Esophagus squamous epithelium (tissue), 5 donors: ENCODE measurements around the gene TAAR9. TPM values are rescaled to one million over a fixed set of nuclear protein-coding genes. Genes with fewer than 3 reads are reported as not detected.

ENCODE experiments used
- DNase-seq: peaks from one replicate; lab custom pipeline; 2025; lab: John Stamatoyannopoulos, UW
- H3K27ac ChIP-seq, 4 donors: fragments of 200-600 bp; sonication (generic); one replicate each; pipeline ENCODE4 v1.5.1; 2016 to 2019; ENCODE audit warnings: mild to moderate bottlenecking in 1 of 4
- H3K27me3 ChIP-seq, 4 donors: fragments of 200-600 bp; sonication (generic); 1 replicate in 3 of 4; 2 replicates in 1 of 4; pipeline versions ENCODE4 v1.5.1 to v1.6.0; 2017 to 2021; ENCODE audit warnings: antibody characterized with exemption in 1 of 4
- H3K36me3 ChIP-seq, 3 donors: fragments of 200-600 bp; sonication (generic); one replicate each; pipeline ENCODE4 v1.5.1; 2016 to 2019
- H3K4me1 ChIP-seq, 3 donors: fragments of 200-600 bp; sonication (generic); one replicate each; pipeline ENCODE4 v1.5.1; 2017 to 2019
- H3K4me3 ChIP-seq, 4 donors: fragments of 200-600 bp; sonication (generic); 1 replicate in 3 of 4; 2 replicates in 1 of 4; pipeline ENCODE4 v1.5.1; 2016 to 2019; ENCODE audit warnings: mild to moderate bottlenecking in 2 of 4, moderate library complexity in 1 of 4
- H3K9me3 ChIP-seq, 3 donors: fragments of 200-600 bp; sonication (generic); one replicate each; pipeline ENCODE4 v1.5.1; 2016 to 2019
- POLR2A ChIP-seq, 4 donors: fragments of 450-650 bp; IDR thresholded peaks; one replicate each; pipeline ENCODE4 v1.6.1; 2017; ENCODE audit warnings: antibody characterized with exemption in 4 of 4, mild to moderate bottlenecking in 4 of 4, moderate library complexity in 3 of 4
- WGBS, 2 donors: methylation state at CpG; one replicate each; pipeline ENCODE4 v1.1.5; 2018; 5-methylcytosine and 5-hydroxymethylcytosine counted together
- intact Hi-C: fragments of 100-400 bp; cut with DNase I; formaldehyde crosslinking; loops from one replicate; pipeline ENCODE4 v1.15.0; 2022
- total RNA-seq, 4 donors: library from RNA; depleted of rRNA; stranded (reverse); fragments of >200 nt; gene quantifications; one replicate each; pipeline ENCODE4 v1.1.0, GENCODE V29; 2016
- TF ChIP-seq, protein P1 (sequence below), 6 experiments: fragments of 450-650 bp in 4 of 6; fragments of 200-600 bp in 2 of 6; sonication (generic) in 2 of 6; IDR thresholded peaks; one replicate each; pipeline ENCODE4 v1.5.1; 2016 to 2019; ENCODE audit warnings: antibody characterized with exemption in 6 of 6, mild to moderate bottlenecking in 4 of 6, moderate library complexity in 4 of 6
- donor health status: DM: yes; HTN: yes; CAD: no.

TAAR9 gene
- total RNA-seq, 4 donors from 2014 or later, result not detected

DNA sequence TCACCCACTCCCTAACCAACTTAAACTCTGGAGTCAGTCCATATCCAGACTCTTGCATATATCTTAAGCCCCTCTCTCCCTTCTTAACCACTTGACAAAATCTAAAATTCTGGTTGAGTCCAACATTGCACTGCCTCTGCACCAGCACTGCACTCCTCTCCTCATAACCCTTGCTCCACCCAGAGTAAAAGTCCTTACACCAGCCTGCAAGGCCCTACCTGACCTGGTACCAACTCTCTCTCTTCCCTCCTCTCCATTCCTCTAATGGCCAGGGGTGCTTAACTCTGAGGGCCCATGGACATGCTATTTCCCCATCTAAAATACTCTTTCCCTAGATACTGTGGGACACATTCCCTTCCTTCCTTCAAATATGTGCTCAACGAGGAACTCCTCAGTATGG, 46.2 kb upstream of the TAAR9 start:
- H3K27me3 ChIP-seq, result no peaks in the 10 kb centered on the region
- H3K27ac ChIP-seq, result no peak overlapping the region
- H3K36me3 ChIP-seq, result peaks cover 0 to 32% (median 0%) of the 10 kb centered on the region in 3 donors
- peaks cover 12 to 62% (median 24%) of the 10 kb centered on the region in 3 donors for H3K4me1 ChIP-seq
- WGBS, 2 donors, result 75 to 81% methylated on average over 1 of the region's 1 CpG
- intact Hi-C loops, result no loop called here
- no peaks in the 10 kb centered on the region for H3K9me3 ChIP-seq
- TF ChIP-seq, protein P1, sequence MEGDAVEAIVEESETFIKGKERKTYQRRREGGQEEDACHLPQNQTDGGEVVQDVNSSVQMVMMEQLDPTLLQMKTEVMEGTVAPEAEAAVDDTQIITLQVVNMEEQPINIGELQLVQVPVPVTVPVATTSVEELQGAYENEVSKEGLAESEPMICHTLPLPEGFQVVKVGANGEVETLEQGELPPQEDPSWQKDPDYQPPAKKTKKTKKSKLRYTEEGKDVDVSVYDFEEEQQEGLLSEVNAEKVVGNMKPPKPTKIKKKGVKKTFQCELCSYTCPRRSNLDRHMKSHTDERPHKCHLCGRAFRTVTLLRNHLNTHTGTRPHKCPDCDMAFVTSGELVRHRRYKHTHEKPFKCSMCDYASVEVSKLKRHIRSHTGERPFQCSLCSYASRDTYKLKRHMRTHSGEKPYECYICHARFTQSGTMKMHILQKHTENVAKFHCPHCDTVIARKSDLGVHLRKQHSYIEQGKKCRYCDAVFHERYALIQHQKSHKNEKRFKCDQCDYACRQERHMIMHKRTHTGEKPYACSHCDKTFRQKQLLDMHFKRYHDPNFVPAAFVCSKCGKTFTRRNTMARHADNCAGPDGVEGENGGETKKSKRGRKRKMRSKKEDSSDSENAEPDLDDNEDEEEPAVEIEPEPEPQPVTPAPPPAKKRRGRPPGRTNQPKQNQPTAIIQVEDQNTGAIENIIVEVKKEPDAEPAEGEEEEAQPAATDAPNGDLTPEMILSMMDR (IDR thresholded peaks at IDR 0.05), result no peak
- DNase-seq, result no peak
- no peak overlapping the region for H3K4me3 ChIP-seq

GRCh38 chr6:132494954-132495353, 43.1 kb upstream of the TAAR9 start:
- WGBS, 2 donors, result 71 to 74% methylated on average over 2 of the region's 2 CpGs
- H3K27ac ChIP-seq, result no peak overlapping the region
- peaks cover 0 to 52% (median 0%) of the 10 kb centered on the region in 3 donors for H3K36me3 ChIP-seq
- no peak for DNase-seq
- H3K4me1 ChIP-seq, result peaks cover 10 to 58% (median 24%) of the 10 kb centered on the region in 3 donors
- no peak overlapping the region for H3K4me3 ChIP-seq
- H3K9me3 ChIP-seq, result no peaks in the 10 kb centered on the region
- no peaks in the 10 kb centered on the region for H3K27me3 ChIP-seq
- intact Hi-C loops, result no loop called here
- TF ChIP-seq, protein P1 (IDR thresholded peaks at IDR 0.05), result no peak
- TF ChIP-seq POLR2A (IDR thresholded peaks at IDR 0.05), result no peak

DNA sequence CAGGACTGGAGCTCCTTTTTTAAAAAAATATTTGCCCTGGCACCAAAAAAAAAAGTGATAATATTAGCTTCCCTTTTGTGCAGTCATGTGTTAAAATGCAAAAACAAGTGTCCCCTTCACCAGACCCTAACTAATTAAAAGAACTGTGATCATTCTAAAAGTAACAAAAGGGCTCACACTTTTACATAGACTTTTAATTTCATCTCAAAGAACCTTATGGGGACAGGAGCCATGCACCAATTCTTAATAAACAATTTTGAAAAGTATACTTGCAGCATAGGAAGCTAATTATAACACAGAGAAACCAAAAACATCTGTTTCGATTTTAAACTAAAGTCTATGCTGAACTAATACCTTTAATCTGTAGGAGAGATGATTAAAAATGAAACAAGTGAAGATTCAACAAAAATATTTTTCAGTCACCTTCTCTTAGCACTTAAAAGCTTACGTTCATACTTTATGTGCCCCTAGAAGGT, 42.4 kb upstream of the TAAR9 start:
- Histone ChIP-seq H3K4me3 (no peak overlapping the region), H3K36me3 (peaks cover 0 to 55% (median 0%) of the 10 kb centered on the region in 3 donors), H3K27me3 (no peaks in the 10 kb centered on the region), H3K27ac (no peak overlapping the region), H3K4me1 (peaks cover 3 to 58% (median 19%) of the 10 kb centered on the region in 3 donors), H3K9me3 (no peaks in the 10 kb centered on the region)
- TF ChIP-seq, protein P1 (IDR thresholded peaks at IDR 0.05), result no peak
- TF ChIP-seq POLR2A (IDR thresholded peaks at IDR 0.05), result no peak
- DNase-seq, result no peak
- 54 to 68% methylated on average over 2 of the region's 2 CpGs for WGBS, 2 donors
- intact Hi-C loops, result no loop called here

DNA sequence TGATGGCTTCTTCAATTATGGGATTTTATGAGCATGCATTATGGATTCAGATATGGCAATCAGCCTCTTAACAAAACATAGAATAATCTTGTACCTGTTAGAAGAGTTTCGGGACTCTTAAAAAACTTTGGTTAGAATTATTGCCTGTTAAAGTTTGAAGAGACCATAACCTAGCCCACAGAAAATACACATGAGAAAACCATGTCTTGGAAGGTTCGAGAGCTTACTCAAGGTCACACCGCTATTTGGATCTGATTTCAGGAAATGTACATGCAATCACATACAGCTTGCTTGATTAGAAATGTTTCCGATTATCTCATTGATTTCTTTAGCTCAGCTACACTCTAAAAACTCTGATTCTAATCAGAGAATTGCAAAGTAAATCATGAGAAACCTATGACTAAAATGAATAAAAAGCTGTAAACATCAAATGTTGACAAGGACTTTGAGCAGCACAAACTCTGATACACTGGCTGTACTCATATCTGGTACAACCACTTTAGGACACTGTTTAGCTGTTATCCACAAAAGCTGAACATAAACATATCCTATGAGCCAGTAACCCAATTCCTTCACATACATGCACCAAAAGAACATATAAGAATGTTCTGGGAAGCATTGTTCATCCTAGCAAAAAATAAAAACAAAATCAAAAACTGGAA, 41.4 kb upstream of the TAAR9 start:
- peaks cover 0 to 64% (median under 1%) of the 10 kb centered on the region in 3 donors for H3K36me3 ChIP-seq
- no peak overlapping the region for H3K27ac ChIP-seq
- no peaks in the 10 kb centered on the region for H3K9me3 ChIP-seq
- no peak for DNase-seq
- H3K27me3 ChIP-seq, result no peaks in the 10 kb centered on the region
- TF ChIP-seq POLR2A (IDR thresholded peaks at IDR 0.05), result no peak
- TF ChIP-seq, protein P1 (IDR thresholded peaks at IDR 0.05), result no peak
- 42 to 77% methylated on average over 4 of the region's 4 CpGs for WGBS, 2 donors
- no peak overlapping the region for H3K4me3 ChIP-seq
- H3K4me1 ChIP-seq, result peaks cover 0 to 52% (median 12%) of the 10 kb centered on the region in 3 donors
- intact Hi-C loops, result no loop called here

DNA sequence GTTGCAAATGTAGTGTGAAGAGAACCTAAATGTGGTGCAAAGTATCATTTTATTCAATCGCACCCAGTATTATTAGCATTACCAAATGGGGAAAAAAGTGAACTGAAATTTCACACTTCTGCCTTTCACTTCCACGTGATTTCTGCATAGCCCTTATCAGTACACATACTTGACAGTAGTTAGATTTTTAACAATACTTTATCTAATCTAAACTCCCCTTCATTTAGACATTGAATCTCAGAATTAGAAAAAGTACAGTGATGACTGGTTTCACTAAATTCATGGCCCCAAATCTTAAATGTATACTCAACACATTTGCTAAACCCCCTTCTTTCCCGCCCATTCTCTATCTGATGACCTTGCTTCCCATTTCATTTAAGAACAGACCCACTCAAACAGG, 39.4 kb upstream of the TAAR9 start:
- Histone ChIP-seq H3K4me3 (no peak overlapping the region), H3K4me1 (peaks cover 0 to 39% (median 6%) of the 10 kb centered on the region in 3 donors), H3K9me3 (no peaks in the 10 kb centered on the region), H3K36me3 (peaks cover 6 to 73% (median 8%) of the 10 kb centered on the region in 3 donors), H3K27ac (no peak overlapping the region), H3K27me3 (no peaks in the 10 kb centered on the region)
- TF ChIP-seq POLR2A (IDR thresholded peaks at IDR 0.05), result no peak
- TF ChIP-seq, protein P1 (IDR thresholded peaks at IDR 0.05), result no peak
- DNase-seq, result no peak
- WGBS, 2 donors, result 72 to 83% methylated on average over 3 of the region's 3 CpGs
- intact Hi-C loops, result no loop called here
